Measurements from ENCODE around the gene SLC39A11.
"Not testable (repeated sequence)": the region's sequence is repeated elsewhere in the genome, so short reads cannot be mapped to it uniquely, and the experiment has no call there.

The SLC39A11 gene

DNA sequence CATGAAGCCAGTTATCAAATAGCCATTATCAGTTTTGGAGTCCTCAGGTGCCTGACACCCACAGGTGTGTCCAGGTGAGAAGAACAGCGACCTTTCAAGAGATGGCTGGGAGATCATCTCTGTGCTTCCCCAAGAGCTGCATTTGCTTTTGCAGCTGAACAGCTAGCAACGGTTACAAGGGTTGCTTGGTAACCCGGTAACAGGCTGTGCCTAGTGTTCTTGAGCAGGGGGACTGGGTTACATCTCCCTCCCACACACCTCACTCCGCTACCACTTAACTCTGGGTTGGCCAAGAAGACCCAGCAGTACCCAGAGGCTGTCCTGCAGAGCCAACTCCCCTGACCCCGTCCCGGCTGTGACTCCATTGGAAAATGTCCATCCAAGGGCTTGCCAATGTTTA lies 147.0 kb downstream of the SLC39A11 start:
- ChIA-PET CTCF (interaction anchor here (0.8 to 1.8 kb wide), 2 partner anchors 11 to 41 kb away, joined by 3 to 5 read pairs; no protein-coding TSS in a partner anchor), POLR2A (no interaction called here)
- TF ChIP-seq, protein P1, sequence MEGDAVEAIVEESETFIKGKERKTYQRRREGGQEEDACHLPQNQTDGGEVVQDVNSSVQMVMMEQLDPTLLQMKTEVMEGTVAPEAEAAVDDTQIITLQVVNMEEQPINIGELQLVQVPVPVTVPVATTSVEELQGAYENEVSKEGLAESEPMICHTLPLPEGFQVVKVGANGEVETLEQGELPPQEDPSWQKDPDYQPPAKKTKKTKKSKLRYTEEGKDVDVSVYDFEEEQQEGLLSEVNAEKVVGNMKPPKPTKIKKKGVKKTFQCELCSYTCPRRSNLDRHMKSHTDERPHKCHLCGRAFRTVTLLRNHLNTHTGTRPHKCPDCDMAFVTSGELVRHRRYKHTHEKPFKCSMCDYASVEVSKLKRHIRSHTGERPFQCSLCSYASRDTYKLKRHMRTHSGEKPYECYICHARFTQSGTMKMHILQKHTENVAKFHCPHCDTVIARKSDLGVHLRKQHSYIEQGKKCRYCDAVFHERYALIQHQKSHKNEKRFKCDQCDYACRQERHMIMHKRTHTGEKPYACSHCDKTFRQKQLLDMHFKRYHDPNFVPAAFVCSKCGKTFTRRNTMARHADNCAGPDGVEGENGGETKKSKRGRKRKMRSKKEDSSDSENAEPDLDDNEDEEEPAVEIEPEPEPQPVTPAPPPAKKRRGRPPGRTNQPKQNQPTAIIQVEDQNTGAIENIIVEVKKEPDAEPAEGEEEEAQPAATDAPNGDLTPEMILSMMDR (IDR thresholded peaks at IDR 0.05; ENCODE audit: control extremely low read depth, extremely low read depth, low read depth, missing control alignments): no peak
- no peak for DNase-seq (ENCODE audit: extremely low spot score)

DNA sequence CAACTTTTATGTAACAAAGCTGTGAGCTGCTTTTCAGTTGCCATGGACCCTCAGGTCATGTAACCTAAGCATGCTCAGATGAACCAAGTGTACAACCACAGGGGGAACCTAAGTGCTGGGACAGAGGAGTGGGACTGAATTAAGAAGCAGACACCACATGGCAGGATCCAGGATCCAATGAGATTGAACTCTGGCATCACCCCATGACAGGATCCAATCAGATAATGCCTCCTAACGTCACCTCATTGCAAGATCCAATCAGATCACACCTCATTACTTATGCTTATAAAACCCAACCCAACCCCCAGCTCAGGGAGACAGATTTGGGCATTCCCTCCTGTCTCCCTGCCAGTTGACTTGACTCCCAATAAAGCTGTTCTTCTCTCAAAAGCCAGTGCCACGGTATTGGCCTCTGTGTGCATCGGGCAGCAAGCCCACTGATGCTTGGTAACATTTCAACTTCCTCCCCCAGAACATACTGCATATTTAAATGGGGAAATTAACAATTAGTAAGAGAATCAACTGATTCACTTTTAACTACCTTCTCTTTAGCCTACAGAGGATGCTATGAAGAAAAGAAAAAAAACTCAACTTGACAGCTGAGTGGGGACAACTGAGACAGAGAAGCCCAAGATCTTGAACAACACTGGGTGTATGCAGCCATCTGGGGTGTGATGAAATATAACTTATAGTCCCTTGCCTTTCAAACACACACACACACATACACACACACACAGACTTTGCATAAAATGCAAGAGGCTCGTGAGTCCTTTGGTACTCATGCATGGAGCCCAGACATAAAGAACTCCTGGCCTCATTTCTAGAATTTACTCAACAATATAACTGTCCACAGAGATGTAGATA lies 148.4 kb downstream of the SLC39A11 start:
- TF ChIP-seq, protein P1 (IDR thresholded peaks at IDR 0.05; ENCODE audit: control extremely low read depth, extremely low read depth, low read depth, missing control alignments): no peak
- no peak for DNase-seq (ENCODE audit: extremely low spot score)
- ChIA-PET CTCF (interaction anchor here (1.6 to 1.8 kb wide), 2 partner anchors 22 to 42 kb away, joined by 3 to 5 read pairs; no protein-coding TSS in a partner anchor), POLR2A (no interaction called here)

DNA sequence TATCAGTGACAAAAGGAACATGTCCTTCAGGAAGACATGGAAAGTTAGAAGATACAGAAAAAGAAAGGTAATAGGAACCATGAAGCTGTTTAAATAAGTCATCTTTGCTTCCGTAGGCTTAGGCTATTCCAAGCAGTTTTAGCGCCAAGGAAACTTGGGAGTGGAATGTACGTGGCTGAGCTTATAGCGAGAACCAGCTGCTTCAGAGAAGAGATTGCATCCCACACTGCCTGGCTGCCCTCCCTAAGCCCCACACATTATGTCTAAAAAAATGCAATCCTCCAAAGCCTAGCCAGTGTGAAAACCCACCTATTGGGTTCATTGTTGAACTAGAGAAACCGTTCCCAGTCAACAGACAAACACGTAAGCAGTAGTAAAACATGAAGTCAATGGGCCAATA lies 149.9 kb downstream of the SLC39A11 start:
- CTCF ChIA-PET: interaction anchor here (1.6 kb wide), 1 partner anchor 23 kb away, joined by 3 read pairs; no protein-coding TSS in a partner anchor
- DNase-seq (ENCODE audit: extremely low spot score): no peak
- TF ChIP-seq, protein P1 (IDR thresholded peaks at IDR 0.05; ENCODE audit: control extremely low read depth, extremely low read depth, low read depth, missing control alignments): no peak
- POLR2A ChIA-PET: no interaction called here

DNA sequence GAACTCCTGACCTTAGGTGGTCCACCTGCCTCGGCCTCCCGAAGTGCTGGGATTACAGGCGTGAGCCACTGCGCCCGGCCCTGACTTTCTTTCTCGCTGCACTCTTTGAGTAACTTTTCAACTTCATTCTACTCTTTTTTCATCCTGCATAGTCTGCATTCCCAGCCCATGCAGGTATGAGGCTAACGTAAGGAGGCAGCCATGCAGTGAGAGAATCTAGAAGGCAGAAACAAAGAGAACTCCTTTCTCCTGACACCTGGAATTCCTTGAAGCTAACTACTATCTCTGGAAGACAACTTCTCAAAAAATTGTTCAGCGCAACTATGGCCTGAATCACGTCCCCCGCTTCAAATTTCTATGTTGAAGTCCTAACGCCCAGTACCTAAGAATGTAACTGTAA lies 152.0 kb downstream of the SLC39A11 start:
- CTCF ChIA-PET: interaction anchor here (1.1 kb wide), 1 partner anchor 216 kb away, joined by 3 read pairs; no protein-coding TSS in a partner anchor
- POLR2A ChIA-PET: no interaction called here
- no peak for DNase-seq (ENCODE audit: extremely low spot score)
- TF ChIP-seq, protein P1 (IDR thresholded peaks at IDR 0.05; ENCODE audit: control extremely low read depth, extremely low read depth, low read depth, missing control alignments): no peak

DNA sequence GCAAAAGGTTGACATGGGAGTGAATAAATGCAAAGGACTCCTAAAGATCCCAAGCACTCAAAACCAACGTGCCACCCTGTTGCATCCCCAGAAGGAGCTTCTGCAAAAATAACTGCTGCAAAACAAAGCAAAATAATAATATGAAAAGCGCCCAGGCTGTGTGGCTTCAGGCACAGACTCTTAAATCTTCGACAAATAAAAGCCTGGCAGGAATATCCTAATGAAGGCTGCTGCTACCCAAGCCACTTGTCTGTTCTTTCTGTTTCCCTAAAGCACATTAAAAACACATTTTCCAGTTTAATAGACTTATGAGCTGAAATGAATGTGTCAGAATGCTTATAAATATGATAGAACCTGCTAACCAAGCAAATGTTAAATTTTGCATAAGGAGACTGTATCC lies 154.0 kb downstream of the SLC39A11 start:
- CTCF ChIA-PET: interaction anchor here (0.8 to 1.6 kb wide), 4 partner anchors 8 to 47 kb away, joined by 3 read pairs; no protein-coding TSS in a partner anchor
- TF ChIP-seq, protein P1 (IDR thresholded peaks at IDR 0.05; ENCODE audit: control extremely low read depth, extremely low read depth, low read depth, missing control alignments): no peak
- no peak for DNase-seq (ENCODE audit: extremely low spot score)
- POLR2A ChIA-PET: no interaction called here

DNA sequence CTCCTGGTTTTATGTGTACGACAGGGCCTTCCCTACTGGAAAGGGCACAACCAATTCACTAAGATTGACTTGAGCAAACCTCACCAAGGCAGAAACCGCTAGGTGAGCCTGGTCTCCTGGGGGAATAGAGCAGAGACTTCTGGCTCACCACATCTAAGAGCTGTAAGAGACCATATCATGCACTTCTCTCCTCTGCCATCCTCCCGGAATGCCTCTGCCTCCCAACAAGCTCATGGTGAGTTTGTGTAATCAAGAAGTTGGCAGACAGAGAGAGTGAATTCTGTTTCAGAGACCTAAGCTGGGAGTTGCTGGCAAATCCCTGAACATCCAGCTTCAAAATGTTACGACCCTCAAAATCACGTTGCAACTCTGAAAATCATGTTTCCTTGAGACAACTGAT lies 154.8 kb downstream of the SLC39A11 start:
- ChIA-PET POLR2A (no interaction called here), CTCF (interaction anchor here (0.8 to 1.6 kb wide), 4 partner anchors 9 to 22 kb away, joined by 3 read pairs; no protein-coding TSS in a partner anchor)
- DNase-seq (ENCODE audit: extremely low spot score): no peak
- TF ChIP-seq, protein P1 (IDR thresholded peaks at IDR 0.05; ENCODE audit: control extremely low read depth, extremely low read depth, low read depth, missing control alignments): no peak

DNA sequence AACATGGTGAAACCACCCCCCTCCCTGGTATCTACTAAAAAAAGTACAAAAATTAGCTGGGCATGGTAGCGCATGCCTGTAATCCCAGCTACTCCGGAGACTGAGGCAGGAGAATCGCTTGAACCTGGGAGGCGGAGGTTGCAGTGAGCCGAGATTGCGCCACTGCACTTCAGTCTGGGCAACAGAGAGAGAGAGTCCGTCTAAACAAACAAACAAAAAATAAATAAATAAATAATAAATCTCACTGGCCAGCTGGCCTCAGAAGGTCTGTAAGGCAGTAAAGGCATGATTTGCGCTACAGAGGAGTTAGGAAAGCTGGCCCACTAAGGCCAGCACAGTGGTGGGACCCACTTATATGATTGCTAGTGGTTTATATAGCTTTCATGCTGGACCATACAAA lies 155.2 kb downstream of the SLC39A11 start:
- POLR2A ChIA-PET; DNase-seq (ENCODE audit: extremely low spot score): not testable (repeated sequence)
- CTCF ChIA-PET: interaction anchor here (0.9 to 1.3 kb wide), 2 partner anchors 9 to 15 kb away, joined by 3 read pairs; no protein-coding TSS in a partner anchor

Data from GM10248 (cell line).